GM18498 (cell line): ENCODE measurements around the gene GDF9.

Source experiments
- ATAC-seq: cut with Tn5 transposase; IDR thresholded peaks from one replicate; pipeline ENCODE4 v1.9.1; 2021; ENCODE audit warnings: mild to moderate bottlenecking, moderate library complexity; ENCODE audit not compliant: unreplicated experiment

Gene GDF9

DNA sequence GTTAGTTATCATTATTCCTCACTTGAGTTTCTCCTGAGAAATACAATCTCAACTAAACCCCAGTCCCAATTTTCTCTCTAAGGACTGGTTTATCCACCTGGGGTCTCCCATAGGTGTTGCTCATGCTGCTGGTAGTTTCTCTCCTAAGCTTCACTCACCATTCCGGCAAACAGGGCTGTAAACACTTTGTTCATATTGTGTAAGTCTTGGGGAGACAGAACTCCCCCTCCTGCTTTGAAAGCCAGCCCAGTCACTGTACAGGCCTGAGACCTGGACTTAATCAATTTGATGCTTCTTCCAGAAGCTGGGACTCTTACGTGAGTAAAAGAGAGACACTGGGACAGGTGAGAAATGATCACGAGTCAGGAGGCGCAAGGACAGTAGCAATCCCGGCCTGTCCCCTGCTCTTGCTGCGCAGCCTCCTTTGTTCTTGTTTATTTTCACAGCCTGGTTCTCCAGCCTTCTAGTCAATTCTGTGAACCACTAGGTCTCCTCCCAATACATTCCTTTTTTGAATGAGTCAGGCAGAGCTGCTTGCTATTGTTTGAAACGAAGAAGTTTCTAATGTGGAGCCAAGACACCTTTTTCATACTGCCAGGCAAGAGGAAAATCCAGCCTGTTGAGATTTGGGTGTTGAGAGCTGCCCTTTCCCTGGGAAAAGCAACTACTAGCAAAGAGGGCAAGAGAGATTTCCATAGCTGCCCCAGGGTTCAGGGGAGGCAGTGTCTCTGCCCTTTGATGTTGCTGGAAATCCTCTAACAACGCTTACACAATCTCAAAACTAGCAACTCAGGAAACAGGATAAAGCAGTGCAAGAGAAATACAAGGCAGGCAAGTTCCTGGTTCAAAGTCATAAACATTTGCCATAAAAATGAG, 26.6 kb downstream of the GDF9 start:
- ATAC-seq: no peak

- no peak for ATAC-seq
These were observed 27.6 kb downstream of the GDF9 start for GRCh38 chr5:132838516-132839282.

DNA sequence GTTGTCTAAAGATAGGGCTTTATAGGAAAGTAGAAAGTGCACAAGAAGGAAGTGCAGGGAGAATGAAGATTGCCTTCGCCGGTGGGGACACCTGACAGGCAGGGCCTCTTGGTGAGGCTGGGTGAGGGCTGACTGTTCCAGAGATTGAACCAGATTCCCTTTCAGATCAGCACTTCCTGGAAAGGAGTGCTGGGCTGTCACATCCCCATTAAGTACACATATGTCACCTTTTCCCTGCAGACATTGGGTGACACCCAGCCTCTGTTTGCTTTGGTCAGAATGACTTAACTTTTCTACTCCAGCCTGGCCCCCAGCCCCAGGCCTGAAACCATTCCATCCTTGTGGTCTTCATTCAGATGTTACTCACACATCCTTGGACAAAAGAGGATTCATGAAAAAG, 28.4 kb downstream of the GDF9 start:
- ATAC-seq: no peak

- ATAC-seq: no peak
These were observed 29.4 kb downstream of the GDF9 start for GRCh38 chr5:132836852-132837251.

DNA sequence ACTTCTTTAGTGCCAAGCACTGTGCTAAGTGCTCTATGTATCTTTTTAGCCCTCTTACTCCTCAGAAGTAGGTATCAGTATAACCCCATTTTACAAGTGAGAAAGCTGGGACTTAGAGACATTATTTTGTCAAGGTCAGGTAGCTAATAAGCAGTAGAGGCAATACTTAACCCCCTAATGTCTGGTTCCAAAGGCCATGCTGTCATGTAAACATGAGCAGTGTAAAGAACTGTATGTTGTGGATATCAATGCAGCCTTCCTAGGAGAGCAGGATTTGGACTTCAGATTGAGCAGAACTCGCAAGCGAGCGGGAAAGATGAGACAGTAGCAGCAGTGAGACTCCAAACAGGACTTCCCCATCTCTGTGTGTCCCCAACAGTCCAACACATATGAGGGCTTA, 32.2 kb downstream of the GDF9 start:
- no peak for ATAC-seq

- no peak for ATAC-seq
These were observed 33.7 kb downstream of the GDF9 start for GRCh38 chr5:132832612-132833011.

- no peak for ATAC-seq
These were observed 35.0 kb downstream of the GDF9 start for GRCh38 chr5:132831095-132831860.

DNA sequence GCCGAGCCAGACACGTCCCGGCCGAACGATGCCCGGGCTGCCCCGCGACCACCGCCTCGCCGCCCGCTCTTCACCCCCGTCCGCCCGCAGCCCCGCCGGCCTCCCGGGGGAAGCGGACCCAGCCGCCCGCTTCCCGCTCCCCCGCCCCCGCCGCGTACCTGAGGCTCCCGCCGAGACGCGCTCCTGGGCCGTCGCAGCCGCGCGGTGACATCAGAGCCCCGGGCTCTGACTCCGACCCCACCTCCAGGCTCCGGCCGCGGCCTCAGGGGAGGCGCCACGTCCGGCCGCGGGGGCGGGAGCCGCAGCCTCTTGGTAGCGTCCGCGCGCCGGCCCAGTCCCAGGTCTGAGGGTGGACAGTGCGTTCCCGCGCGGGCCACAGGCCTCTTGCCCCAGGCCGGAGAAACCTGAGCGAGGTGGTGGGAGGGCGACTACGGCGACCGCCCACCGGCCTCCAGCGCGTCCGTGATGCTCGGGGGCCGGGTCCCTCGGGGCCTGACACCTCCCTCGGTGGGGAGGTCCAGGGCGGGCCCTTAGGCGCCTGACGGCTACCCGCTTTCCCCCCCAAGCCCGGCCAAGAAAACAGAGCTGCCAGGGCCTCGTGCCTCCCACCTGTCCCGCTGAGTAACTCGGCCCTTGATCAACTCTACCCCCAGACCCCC, 35.7 kb downstream of the GDF9 start, which contains the start of gene SHROOM1:
SHROOM1 (minus strand) TSS at position 212 of the 659 bp plus-strand sequence. CDS start 4,507 bp downstream, outside the sequence.
- peak; percentile 68 for ATAC-seq

DNA sequence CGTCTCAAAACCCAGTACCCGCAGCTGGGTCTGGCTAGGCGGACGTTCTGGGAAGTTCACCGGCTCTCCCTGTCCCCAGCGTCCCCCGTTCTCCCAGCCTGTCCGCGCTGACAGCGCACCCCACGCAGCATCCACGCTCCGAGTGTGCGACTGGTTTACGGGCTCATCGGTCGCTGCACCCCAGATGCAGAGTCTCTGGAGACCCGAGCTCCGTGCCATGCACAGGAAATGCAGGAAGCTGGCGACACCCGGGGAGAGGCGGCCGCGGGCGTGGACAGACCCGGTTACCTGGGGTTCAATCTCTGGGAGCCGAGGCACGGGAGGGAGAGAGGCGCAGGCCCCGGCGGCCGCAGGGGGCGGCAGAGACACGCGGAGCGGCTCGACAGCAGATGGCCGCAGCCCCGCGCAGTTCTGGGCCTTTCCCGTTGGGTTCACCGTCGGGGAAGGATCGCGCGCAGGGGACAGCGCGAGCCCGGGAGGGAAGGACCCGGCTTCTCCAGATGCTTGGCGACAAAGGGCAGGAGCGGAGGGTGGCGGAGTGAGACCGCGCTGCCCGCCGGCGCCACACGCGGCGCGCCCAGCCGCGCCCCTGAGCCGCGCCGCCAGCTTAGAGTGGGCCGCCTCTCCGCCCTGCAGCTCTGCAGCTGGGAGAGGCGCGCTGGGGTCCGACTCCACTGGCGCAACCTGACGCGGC, 36.4 kb downstream of the GDF9 start:
- ATAC-seq: peak; percentile 80

DNA sequence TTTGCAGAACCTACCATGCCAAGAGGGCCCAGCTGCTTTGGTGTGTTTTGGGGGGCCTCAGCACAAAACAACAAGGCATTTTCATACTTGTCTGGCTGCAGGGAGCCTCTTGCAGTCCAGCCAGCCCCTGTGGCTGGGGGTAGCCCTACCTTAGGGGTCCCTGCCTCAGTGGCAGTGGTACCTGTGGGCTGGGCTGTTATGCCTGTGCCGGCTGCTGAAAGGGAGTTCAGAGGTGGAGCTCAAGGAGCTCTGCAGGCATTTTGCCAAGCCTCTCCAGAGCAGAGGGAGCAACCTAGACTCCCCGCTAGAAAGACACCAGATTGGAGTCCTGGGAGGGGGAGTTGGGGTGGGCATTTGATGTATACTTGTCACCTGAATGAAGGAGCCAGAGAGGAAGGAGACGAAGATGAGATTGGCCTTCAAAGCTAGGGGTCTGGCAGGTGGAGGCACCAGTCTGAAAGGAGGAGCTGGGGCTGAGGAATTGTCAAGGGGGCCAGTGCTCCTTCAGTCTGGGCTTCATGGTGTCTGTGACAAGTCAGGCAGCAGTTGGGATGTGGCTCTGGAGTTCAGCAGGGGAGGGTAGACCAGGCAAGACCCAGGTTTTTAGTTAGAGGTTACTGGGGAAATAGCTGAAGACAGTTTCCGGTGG, 37.3 kb downstream of the GDF9 start:
- ATAC-seq: no peak

DNA sequence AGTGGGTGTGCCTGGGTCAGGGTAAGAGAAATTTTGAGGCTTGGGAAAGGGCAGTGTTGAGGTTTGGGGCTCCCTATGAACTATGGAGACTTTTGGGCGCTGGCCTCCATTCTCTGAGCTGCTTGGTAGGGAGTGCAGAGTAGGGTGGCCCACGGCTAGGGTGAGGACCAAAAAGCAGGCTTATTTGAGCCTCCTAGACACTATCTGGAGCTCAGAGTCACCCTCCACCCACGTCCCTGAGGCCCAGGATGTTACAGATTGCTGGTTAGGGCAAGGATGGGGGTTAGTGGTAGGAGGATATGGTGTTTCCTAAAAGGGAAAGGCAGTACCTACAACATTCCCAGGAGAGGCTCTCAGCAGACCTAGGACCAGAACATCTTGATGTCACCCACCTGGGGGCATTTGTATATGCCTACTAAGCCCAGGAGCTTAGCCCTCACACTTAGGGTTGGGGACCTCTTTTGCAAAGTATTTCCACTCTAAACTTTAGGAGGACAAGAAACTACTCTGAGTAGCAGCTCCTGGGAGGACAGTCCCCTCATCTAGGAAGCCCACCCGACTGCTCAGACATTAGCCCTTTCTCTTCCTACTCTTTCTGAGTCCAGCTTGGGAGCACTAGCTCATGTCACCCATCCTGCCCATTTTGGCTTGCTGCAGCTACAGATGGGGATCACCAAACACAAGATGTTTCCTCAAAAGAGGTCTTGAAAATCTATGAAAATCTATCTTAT, 38.2 kb downstream of the GDF9 start:
- no peak for ATAC-seq

- no peak for ATAC-seq
These were observed 39.7 kb downstream of the GDF9 start for GRCh38 chr5:132826424-132827082.

DNA sequence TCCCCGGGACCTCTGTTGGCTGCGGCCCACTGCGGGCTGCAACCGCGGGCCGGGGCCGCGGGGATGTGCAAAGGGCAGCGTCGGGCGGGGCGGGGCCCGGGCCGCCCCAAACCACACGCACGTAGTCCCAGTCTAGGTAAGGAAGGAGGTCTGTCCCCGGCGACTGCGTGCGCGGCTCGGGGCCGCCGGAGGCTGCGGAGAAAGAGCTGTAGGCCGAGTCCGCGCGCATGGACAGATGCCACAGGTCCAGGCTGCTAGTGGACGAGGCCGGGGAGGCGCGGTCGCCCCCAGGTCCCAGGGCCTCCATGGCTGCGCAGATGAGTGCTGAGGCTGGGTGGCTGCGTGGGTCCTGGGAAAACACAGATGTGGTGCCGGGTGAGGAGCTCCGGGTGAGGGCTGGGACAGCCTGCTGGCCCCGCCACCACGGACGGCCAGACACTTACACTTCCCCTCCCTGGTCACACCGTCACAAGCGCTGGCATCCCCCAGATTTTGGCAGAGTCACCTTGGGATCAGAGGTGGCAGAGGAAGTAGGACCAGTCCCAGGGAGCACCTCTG, 40.4 kb downstream of the GDF9 start:
- no peak for ATAC-seq

GRCh38 chr5:132825033-132825833, 41.0 kb downstream of the GDF9 start:
- no peak for ATAC-seq

- no peak for ATAC-seq
These were observed 41.8 kb downstream of the GDF9 start for GRCh38 chr5:132824426-132824825.

- ATAC-seq: no peak
These were observed 42.7 kb downstream of the GDF9 start for GRCh38 chr5:132823481-132824050.
